ENCODE data around the gene INSM2.

INSM2 gene

DNA sequence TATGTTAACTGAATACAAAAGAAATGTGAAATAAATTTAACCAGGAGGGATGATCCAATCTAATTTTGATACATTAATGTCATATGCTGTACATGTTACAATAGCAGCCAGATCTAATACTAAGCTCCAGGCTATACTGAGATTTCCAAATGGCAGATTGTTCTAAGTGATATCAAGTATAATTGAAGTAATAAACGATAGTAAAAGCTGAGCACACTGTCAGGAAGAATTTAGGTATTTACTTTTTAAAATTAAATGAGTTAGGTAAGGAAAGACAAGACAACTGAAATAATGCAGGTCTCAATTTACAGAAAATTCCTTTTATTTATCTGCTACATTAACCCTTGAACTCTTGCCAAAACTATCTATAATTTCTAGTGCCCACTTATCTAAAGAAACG, 39.9 kb downstream of the INSM2 start:
- no peaks in the 10 kb centered on the region for H3K9me3 ChIP-seq (ENCODE audit: control insufficient read depth in 2 of 2, low read length in 2 of 2)
- H3K9ac ChIP-seq (ENCODE audit: low read depth in 1 of 2, low read length in 2 of 2) = no peak overlapping the region
- H3K36me3 ChIP-seq (ENCODE audit: control insufficient read depth in 2 of 2, insufficient read depth in 2 of 2, low read length in 2 of 2) = no peaks in the 10 kb centered on the region
- H3K4me1 ChIP-seq (ENCODE audit: control insufficient read depth in 2 of 2, insufficient read depth in 2 of 2, low read length in 2 of 2) = no peaks in the 10 kb centered on the region
- no peak overlapping the region for H3K27ac ChIP-seq (ENCODE audit: low read depth in 2 of 2, low read length in 2 of 2)
- no peak overlapping the region for H3K4me3 ChIP-seq (ENCODE audit: low read length in 2 of 2)
- no peaks in the 10 kb centered on the region for H3K27me3 ChIP-seq (ENCODE audit: control insufficient read depth in 2 of 2, insufficient read depth in 2 of 2, low read length in 2 of 2)

DNA sequence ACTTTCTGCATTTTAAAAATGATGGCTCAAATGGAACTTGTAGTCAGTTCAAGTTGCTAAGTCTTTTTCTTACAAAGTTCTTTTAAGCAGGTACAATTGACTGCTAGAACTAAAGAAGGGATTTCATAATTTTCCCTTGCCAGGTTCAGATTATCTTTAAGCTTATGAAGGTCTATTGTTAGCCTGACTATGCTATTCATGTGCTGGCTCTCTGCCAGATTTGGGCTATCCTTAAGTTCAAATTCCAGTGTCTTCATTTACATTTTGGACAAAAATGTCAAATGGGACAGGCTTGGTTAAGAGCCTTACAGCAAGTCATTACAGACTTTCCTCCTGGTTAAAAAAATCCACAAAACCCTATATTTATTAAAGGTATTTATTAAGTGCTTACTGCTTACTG, 42.3 kb downstream of the INSM2 start:
- Histone ChIP-seq H3K4me1 (ENCODE audit: control insufficient read depth in 2 of 2, insufficient read depth in 2 of 2, low read length in 2 of 2) (no peaks in the 10 kb centered on the region), H3K27ac (ENCODE audit: low read depth in 2 of 2, low read length in 2 of 2) (no peak overlapping the region), H3K4me3 (ENCODE audit: low read length in 2 of 2) (no peak overlapping the region), H3K27me3 (ENCODE audit: control insufficient read depth in 2 of 2, insufficient read depth in 2 of 2, low read length in 2 of 2) (no peaks in the 10 kb centered on the region), H3K9me3 (ENCODE audit: control insufficient read depth in 2 of 2, low read length in 2 of 2) (no peaks in the 10 kb centered on the region), H3K36me3 (ENCODE audit: control insufficient read depth in 2 of 2, insufficient read depth in 2 of 2, low read length in 2 of 2) (no peaks in the 10 kb centered on the region), H3K9ac (ENCODE audit: low read depth in 1 of 2, low read length in 2 of 2) (no peak overlapping the region)

DNA sequence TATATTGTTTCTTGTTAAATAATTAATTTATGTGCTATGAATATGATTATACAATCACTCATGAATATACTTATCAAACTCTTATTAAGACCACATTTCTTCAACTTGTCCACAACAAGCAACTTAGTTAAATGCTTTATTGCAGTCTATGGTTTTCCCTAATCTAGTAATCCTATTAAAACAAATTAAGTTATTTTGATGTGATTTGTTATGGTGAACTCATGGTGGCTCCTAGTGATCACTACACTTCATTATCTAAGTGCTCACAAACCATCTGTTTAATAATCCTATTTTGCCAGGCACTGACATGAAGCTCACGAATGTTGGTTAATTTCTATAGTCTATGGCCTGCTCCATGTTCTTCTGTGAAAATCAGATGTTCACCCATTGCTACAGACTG, 42.9 kb downstream of the INSM2 start:
- Histone ChIP-seq H3K9me3 (ENCODE audit: control insufficient read depth in 2 of 2, low read length in 2 of 2) (no peaks in the 10 kb centered on the region), H3K4me3 (ENCODE audit: low read length in 2 of 2) (no peak overlapping the region)

DNA sequence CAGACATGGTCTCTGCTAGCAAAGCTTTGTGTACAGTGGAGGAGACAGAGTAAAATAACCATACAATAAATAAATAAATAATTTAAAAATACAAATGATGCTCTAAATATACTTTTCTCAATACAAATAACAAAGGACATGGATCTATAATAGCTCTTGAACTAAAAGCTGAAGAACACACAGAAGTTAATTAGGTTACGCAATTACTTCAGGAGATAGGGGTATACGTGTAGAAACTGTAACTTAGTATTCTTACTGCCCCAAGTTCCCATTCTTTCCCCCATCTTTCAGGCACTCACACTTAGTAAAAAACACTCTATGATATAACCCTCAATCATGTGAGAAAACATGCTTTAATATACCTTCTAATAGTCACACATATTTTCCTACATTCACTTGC, 44.2 kb downstream of the INSM2 start:
- H3K27me3 ChIP-seq (ENCODE audit: control insufficient read depth in 2 of 2, insufficient read depth in 2 of 2, low read length in 2 of 2) = no peaks in the 10 kb centered on the region
- H3K9me3 ChIP-seq (ENCODE audit: control insufficient read depth in 2 of 2, low read length in 2 of 2) = no peaks in the 10 kb centered on the region
- no peaks in the 10 kb centered on the region for H3K4me1 ChIP-seq (ENCODE audit: control insufficient read depth in 2 of 2, insufficient read depth in 2 of 2, low read length in 2 of 2)
- no peak overlapping the region for H3K4me3 ChIP-seq (ENCODE audit: low read length in 2 of 2)
- H3K27ac ChIP-seq (ENCODE audit: low read depth in 2 of 2, low read length in 2 of 2) = no peak overlapping the region
- H3K36me3 ChIP-seq (ENCODE audit: control insufficient read depth in 2 of 2, insufficient read depth in 2 of 2, low read length in 2 of 2) = no peaks in the 10 kb centered on the region
- H3K9ac ChIP-seq (ENCODE audit: low read depth in 1 of 2, low read length in 2 of 2) = no peak overlapping the region

More for the DNA sequence above, 42.9 kb downstream of the INSM2 start:
- no peaks in the 10 kb centered on the region for H3K4me1 ChIP-seq (ENCODE audit: control insufficient read depth in 2 of 2, insufficient read depth in 2 of 2, low read length in 2 of 2)
- no peaks in the 10 kb centered on the region for H3K27me3 ChIP-seq (ENCODE audit: control insufficient read depth in 2 of 2, insufficient read depth in 2 of 2, low read length in 2 of 2)
- no peak overlapping the region for H3K27ac ChIP-seq (ENCODE audit: low read depth in 2 of 2, low read length in 2 of 2)
- H3K36me3 ChIP-seq (ENCODE audit: control insufficient read depth in 2 of 2, insufficient read depth in 2 of 2, low read length in 2 of 2) = no peaks in the 10 kb centered on the region
- no peak overlapping the region for H3K9ac ChIP-seq (ENCODE audit: low read depth in 1 of 2, low read length in 2 of 2)

DNA sequence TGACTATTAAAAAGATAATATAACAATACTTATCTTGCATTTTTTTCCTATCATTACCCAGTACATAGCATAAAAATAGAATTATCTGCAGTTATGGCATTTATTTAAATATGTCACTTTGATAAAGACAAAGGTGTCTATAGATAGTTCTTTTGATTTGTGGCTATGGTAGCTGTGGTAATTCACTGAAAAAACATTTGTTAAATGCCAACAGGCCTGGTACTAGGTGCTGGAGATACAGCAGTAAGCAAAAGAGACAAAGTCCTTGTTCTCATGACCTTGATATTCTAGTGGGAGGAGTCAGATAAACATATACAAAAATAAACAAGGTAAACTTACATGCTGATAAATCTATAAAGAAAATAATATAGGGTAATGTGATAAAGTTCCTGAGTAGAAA, 44.7 kb downstream of the INSM2 start:
- Histone ChIP-seq H3K36me3 (ENCODE audit: control insufficient read depth in 2 of 2, insufficient read depth in 2 of 2, low read length in 2 of 2) (no peaks in the 10 kb centered on the region), H3K27me3 (ENCODE audit: control insufficient read depth in 2 of 2, insufficient read depth in 2 of 2, low read length in 2 of 2) (no peaks in the 10 kb centered on the region), H3K9ac (ENCODE audit: low read depth in 1 of 2, low read length in 2 of 2) (no peak overlapping the region), H3K27ac (ENCODE audit: low read depth in 2 of 2, low read length in 2 of 2) (no peak overlapping the region), H3K4me3 (ENCODE audit: low read length in 2 of 2) (no peak overlapping the region), H3K9me3 (ENCODE audit: control insufficient read depth in 2 of 2, low read length in 2 of 2) (no peaks in the 10 kb centered on the region), H3K4me1 (ENCODE audit: control insufficient read depth in 2 of 2, insufficient read depth in 2 of 2, low read length in 2 of 2) (no peaks in the 10 kb centered on the region)
